WTC11 (cell line): ENCODE results near the gene CYSRT1. TPM values are rescaled to one million over a fixed set of nuclear protein-coding genes. Genes with fewer than 3 reads are reported as not detected.
"Not testable (repeated sequence)": the region's sequence is repeated elsewhere in the genome, so short reads cannot be mapped to it uniquely, and the experiment has no call there.

Experiments used
- ATAC-seq: fragments of 200-7000 bp; cut with Tn5 transposase; 2 replicates; pipeline ENCODE4 v1.10.0; 2021; ENCODE audit warnings: mild to moderate bottlenecking, moderate library complexity
- CTCF ChIA-PET: fragments of 300-600 bp; sonication (Branson Sonifier 250); formaldehyde crosslinking; loops from one replicate; lab custom pipeline; 2021; ENCODE audit warnings: antibody characterized with exemption; lab: Charles Lee
- POLR2A ChIA-PET: fragments of 350-600 bp; sonication (Branson Sonifier 250); formaldehyde crosslinking; loops from one replicate; lab custom pipeline; 2021; ENCODE audit warnings: antibody characterized with exemption; lab: Charles Lee
- DNase-seq: peaks from one replicate; pipeline ENCODE4 v3.0.0; 2021; ENCODE audit warnings: low spot score
- H3K27ac Mint-ChIP-seq: 2 replicates; pipeline ENCODE4 v1.8.0; 2021; ENCODE audit warnings: mixed read lengths
- H3K27me3 Mint-ChIP-seq: 2 replicates; pipeline ENCODE4 v1.8.0; 2021; ENCODE audit warnings: low read depth, mild to moderate bottlenecking, moderate library complexity, mixed read lengths
- H3K36me3 Mint-ChIP-seq: 2 replicates; pipeline ENCODE4 v1.8.0; 2021; ENCODE audit warnings: mixed read lengths
- H3K4me1 Mint-ChIP-seq: 2 replicates; pipeline ENCODE4 v1.8.0; 2022; ENCODE audit warnings: mixed read lengths
- H3K4me3 Mint-ChIP-seq: 2 replicates; pipeline ENCODE4 v1.8.0; 2021; ENCODE audit warnings: mild to moderate bottlenecking, moderate library complexity, mixed read lengths
- H3K9me3 Mint-ChIP-seq: 2 replicates; pipeline ENCODE4 v1.8.0; 2021; ENCODE audit warnings: mixed read lengths
- CREB1 ChIP-seq: sonication (generic); formaldehyde crosslinking; IDR thresholded peaks from 2 replicates; pipeline ENCODE4 v1.8.0; 2023; ENCODE audit warnings: mild to moderate bottlenecking, missing genetic modification reagents
- CREM ChIP-seq: sonication (generic); formaldehyde crosslinking; IDR thresholded peaks from 2 replicates; pipeline ENCODE4 v1.8.1; 2022; ENCODE audit warnings: mild to moderate bottlenecking, missing genetic modification reagents, moderate library complexity
- CTCF ChIP-seq: fragments of 200-600 bp; IDR thresholded peaks from 2 replicates; pipeline ENCODE4 v1.8.0; 2022; ENCODE audit warnings: antibody characterized with exemption
- FOXK1 ChIP-seq: sonication (generic); formaldehyde crosslinking; IDR thresholded peaks from 2 replicates; pipeline ENCODE4 v1.8.0; 2022; ENCODE audit warnings: mild to moderate bottlenecking, moderate library complexity, missing genetic modification reagents
- MYBL2 ChIP-seq: sonication (generic); formaldehyde crosslinking; IDR thresholded peaks from 2 replicates; pipeline ENCODE4 v1.8.1; 2023; ENCODE audit warnings: mild to moderate bottlenecking, moderate library complexity, missing genetic modification reagents
- NFATC4 ChIP-seq: fragments of 250-450 bp; sonication (Bioruptor Pico); IDR thresholded peaks from 2 replicates; pipeline ENCODE4 v1.9.0; 2021; ENCODE audit warnings: mild to moderate bottlenecking
- RORB ChIP-seq: fragments of 250-450 bp; sonication (Bioruptor Pico); IDR thresholded peaks from 2 replicates; pipeline ENCODE4 v1.9.0; 2021; ENCODE audit warnings: mild to moderate bottlenecking
- TEAD1 ChIP-seq: sonication (generic); formaldehyde crosslinking; IDR thresholded peaks from 2 replicates; pipeline ENCODE4 v1.8.0; 2022; ENCODE audit warnings: mild to moderate bottlenecking, missing genetic modification reagents
- TEAD4 ChIP-seq: sonication (generic); formaldehyde crosslinking; IDR thresholded peaks from 2 replicates; pipeline ENCODE4 v1.8.0; 2022; ENCODE audit warnings: mild to moderate bottlenecking, missing genetic modification reagents
- TP53 ChIP-seq: sonication (generic); formaldehyde crosslinking; IDR thresholded peaks from 2 replicates; pipeline ENCODE4 v1.8.1; 2023; ENCODE audit warnings: mild to moderate bottlenecking, missing genetic modification reagents
- ZNF219 ChIP-seq: sonication (generic); formaldehyde crosslinking; IDR thresholded peaks from 2 replicates; pipeline ENCODE4 v1.8.0; 2023; ENCODE audit warnings: missing genetic modification reagents, mild to moderate bottlenecking, borderline replicate concordance
- ZNF281 ChIP-seq: sonication (generic); formaldehyde crosslinking; IDR thresholded peaks from 2 replicates; pipeline ENCODE4 v1.8.0; 2023; ENCODE audit warnings: mild to moderate bottlenecking, missing genetic modification reagents
- total RNA-seq: library from RNA; stranded (reverse); gene quantifications from 3 replicates; pipeline ENCODE4 v1.2.3, GENCODE V29; 2021
- TF ChIP-seq, protein P1 (sequence below): sonication (generic); formaldehyde crosslinking; IDR thresholded peaks from 2 replicates; pipeline ENCODE4 v1.8.1; 2022; ENCODE audit warnings: mild to moderate bottlenecking, missing genetic modification reagents, moderate library complexity, borderline replicate concordance
- TF ChIP-seq, protein P2 (sequence below): fragments of 250-450 bp; sonication (Bioruptor Pico); IDR thresholded peaks from 2 replicates; pipeline ENCODE4 v1.8.0; 2021; ENCODE audit warnings: mild to moderate bottlenecking
- TF ChIP-seq, protein P3 (sequence below): sonication (generic); formaldehyde crosslinking; IDR thresholded peaks from 2 replicates; pipeline ENCODE4 v1.8.1; 2023; ENCODE audit warnings: mild to moderate bottlenecking, missing genetic modification reagents, borderline replicate concordance

The CYSRT1 gene
- total RNA-seq, 1 experiment from 2014 or later = 3.5 TPM

DNA sequence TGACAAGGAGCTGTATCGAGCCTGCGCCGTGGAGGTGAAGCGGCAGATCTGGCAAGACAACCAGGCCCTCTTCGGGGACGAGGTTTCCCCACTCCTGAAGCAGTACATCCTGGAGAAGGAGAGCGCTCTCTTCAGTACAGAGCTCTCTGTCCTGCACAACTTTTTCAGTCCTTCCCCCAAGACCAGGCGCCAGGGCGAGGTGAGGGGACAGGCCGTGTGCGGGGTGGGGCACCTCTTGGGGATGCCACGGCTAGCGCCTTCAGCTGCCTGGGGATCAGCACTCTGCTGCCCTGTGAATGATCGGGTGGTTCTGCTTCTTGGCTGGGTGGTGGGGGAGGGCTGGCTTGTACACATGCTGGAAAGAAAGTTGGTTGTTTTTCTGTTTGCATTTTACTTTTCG is 31.9 kb downstream of the CYSRT1 start (continued):
- TF ChIP-seq ZNF281 (CRISPR knock-in tag) (no peak), RORB (CRISPR knock-in tag) (no peak), TEAD4 (no peak)
- TF ChIP-seq, all 79 proteins: peak for 0

DNA sequence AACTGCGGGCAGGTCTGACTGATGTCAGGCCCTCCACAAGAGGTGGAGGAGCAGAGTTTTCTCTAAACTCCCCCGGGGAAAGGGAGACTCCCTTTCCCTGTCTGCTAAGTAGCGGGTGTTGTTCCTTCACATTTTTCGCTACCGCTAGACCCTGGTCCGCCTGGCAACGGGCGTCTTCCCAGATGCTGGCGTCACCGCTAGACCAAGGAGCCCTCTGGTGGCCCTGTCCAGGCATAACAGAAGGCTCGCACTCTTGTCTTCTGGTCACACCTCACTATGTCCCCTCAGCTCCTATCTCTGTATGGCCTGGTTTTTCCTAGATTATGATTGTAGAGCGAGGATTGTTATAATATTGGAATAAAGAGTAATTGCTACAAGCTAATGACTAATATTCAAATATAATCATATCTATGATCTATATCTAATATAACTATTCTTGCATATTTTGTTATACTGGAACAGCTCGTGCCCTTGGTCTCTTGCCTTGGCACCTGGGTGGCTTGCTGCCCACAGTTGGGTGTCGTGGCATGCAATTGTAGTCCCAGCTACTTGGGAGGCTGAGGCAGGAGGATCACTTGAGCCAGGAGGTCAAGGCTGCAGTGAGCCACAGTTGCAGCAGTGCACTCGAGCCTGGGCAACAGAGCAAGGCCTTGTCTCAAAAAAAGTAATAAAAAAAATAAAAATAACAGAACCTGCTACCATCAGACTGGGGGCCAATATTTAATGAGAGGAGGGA is 37.4 kb downstream of the CYSRT1 start:
- not testable (repeated sequence) for ATAC-seq
- TF ChIP-seq CTCF = peak; percentile 49
- TF ChIP-seq, all 79 proteins: peak for 1; not testable (repeated sequence) for 78
- not testable (repeated sequence) for H3K4me1 Mint-ChIP-seq, H3K4me3 Mint-ChIP-seq, DNase-seq, H3K27ac Mint-ChIP-seq, H3K9me3 Mint-ChIP-seq, H3K27me3 Mint-ChIP-seq
- POLR2A ChIA-PET = interaction anchor here (0.6 kb wide), 1 partner anchor 71 kb away, joined by 3 read pairs; no protein-coding TSS in a partner anchor
- CTCF ChIA-PET = interaction anchor here (0.6 to 3.7 kb wide), 12 partner anchors 9 to 142 kb away, joined by 3 to 18 read pairs (median 4); partner anchors contain the start of genes NRARP and TUBB4B
- H3K36me3 Mint-ChIP-seq = peaks cover 10% of the 10 kb centered on the region

DNA sequence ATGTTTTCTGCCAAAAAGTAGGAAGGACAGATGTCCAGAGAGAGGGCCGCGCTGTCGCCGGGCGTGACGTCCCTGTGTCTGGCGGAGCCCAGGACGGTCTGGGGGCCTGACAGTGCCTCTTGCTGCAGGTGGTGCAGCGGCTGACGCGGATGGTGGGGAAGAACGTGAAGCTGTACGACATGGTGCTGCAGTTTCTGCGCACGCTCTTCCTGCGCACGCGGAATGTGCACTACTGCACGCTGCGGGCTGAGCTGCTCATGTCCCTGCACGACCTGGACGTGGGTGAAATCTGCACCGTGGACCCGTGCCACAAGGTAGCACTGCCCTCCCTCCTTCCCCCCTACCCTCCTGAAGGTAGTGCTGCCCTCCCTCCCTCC is 37.9 kb downstream of the CYSRT1 start:
- Mint-ChIP-seq H3K9me3 (no peaks in the 10 kb centered on the region), H3K27ac (no peak overlapping the region), H3K4me3 (no peak overlapping the region), H3K4me1 (peaks cover 3% of the 10 kb centered on the region; the same call in 1 of the 2 replicates), H3K27me3 (no peaks in the 10 kb centered on the region), H3K36me3 (peaks cover 14% of the 10 kb centered on the region)
- no peak for ATAC-seq
- POLR2A ChIA-PET = no interaction called here
- TF ChIP-seq MYBL2 (CRISPR knock-in tag) (no peak), CREM (CRISPR knock-in tag) (no peak)
- CTCF ChIA-PET = interaction anchor here (1.1 to 3.7 kb wide), 8 partner anchors 9 to 141 kb away, joined by 3 to 18 read pairs (median 4); no protein-coding TSS in a partner anchor
- no peak for DNase-seq

DNA sequence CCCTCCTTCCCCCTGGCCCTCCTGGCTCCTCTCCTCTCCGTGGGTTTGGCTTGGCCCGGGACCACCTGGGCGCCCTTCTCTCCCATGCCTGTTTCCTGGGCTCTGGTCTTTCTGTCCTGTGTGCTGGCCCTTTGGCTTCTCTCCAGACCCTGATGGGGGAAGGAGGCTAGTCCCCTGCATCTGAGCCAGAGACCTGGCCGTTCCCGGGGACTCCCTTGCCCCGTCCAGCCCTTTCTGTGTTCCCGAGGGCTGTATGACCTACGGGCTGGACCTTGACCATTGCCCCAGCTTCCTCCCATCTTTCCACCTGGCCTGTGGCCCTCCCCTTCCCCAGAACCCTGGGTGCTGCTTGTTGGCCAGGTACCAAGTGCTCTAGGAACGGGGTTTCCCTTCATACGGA is 38.5 kb downstream of the CYSRT1 start:
- POLR2A ChIA-PET = no interaction called here
- Mint-ChIP-seq H3K27ac (no peak overlapping the region), H3K36me3 (peaks cover 14% of the 10 kb centered on the region), H3K9me3 (no peaks in the 10 kb centered on the region), H3K4me3 (no peak overlapping the region), H3K27me3 (no peaks in the 10 kb centered on the region), H3K4me1 (peaks cover 3% of the 10 kb centered on the region; the same call in 1 of the 2 replicates)
- CTCF ChIA-PET = interaction anchor here (1.5 to 1.7 kb wide), 2 partner anchors 10 to 19 kb away, joined by 4 to 6 read pairs; no protein-coding TSS in a partner anchor
- ATAC-seq (no peak), DNase-seq (no peak)
- TF ChIP-seq NFATC4 (CRISPR knock-in tag) (no peak), CREB1 (CRISPR knock-in tag) (no peak), ZNF281 (CRISPR knock-in tag) (no peak), ZNF219 (CRISPR knock-in tag) (no peak), FOXK1 (CRISPR knock-in tag) (no peak), TP53 (CRISPR knock-in tag) (no peak), TEAD1 (CRISPR knock-in tag) (no peak)
- TF ChIP-seq, protein P1, sequence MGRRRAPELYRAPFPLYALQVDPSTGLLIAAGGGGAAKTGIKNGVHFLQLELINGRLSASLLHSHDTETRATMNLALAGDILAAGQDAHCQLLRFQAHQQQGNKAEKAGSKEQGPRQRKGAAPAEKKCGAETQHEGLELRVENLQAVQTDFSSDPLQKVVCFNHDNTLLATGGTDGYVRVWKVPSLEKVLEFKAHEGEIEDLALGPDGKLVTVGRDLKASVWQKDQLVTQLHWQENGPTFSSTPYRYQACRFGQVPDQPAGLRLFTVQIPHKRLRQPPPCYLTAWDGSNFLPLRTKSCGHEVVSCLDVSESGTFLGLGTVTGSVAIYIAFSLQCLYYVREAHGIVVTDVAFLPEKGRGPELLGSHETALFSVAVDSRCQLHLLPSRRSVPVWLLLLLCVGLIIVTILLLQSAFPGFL (CRISPR knock-in tag) = no peak
- TF ChIP-seq, protein P2, sequence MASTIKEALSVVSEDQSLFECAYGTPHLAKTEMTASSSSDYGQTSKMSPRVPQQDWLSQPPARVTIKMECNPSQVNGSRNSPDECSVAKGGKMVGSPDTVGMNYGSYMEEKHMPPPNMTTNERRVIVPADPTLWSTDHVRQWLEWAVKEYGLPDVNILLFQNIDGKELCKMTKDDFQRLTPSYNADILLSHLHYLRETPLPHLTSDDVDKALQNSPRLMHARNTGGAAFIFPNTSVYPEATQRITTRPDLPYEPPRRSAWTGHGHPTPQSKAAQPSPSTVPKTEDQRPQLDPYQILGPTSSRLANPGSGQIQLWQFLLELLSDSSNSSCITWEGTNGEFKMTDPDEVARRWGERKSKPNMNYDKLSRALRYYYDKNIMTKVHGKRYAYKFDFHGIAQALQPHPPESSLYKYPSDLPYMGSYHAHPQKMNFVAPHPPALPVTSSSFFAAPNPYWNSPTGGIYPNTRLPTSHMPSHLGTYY = no peak
- TF ChIP-seq, protein P3, sequence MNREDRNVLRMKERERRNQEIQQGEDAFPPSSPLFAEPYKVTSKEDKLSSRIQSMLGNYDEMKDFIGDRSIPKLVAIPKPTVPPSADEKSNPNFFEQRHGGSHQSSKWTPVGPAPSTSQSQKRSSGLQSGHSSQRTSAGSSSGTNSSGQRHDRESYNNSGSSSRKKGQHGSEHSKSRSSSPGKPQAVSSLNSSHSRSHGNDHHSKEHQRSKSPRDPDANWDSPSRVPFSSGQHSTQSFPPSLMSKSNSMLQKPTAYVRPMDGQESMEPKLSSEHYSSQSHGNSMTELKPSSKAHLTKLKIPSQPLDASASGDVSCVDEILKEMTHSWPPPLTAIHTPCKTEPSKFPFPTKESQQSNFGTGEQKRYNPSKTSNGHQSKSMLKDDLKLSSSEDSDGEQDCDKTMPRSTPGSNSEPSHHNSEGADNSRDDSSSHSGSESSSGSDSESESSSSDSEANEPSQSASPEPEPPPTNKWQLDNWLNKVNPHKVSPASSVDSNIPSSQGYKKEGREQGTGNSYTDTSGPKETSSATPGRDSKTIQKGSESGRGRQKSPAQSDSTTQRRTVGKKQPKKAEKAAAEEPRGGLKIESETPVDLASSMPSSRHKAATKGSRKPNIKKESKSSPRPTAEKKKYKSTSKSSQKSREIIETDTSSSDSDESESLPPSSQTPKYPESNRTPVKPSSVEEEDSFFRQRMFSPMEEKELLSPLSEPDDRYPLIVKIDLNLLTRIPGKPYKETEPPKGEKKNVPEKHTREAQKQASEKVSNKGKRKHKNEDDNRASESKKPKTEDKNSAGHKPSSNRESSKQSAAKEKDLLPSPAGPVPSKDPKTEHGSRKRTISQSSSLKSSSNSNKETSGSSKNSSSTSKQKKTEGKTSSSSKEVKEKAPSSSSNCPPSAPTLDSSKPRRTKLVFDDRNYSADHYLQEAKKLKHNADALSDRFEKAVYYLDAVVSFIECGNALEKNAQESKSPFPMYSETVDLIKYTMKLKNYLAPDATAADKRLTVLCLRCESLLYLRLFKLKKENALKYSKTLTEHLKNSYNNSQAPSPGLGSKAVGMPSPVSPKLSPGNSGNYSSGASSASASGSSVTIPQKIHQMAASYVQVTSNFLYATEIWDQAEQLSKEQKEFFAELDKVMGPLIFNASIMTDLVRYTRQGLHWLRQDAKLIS (CRISPR knock-in tag) = no peak
